GM20000 (cell line): ENCODE measurements around the gene ROBO2.

Experiments
- DNase-seq: peaks from one replicate; pipeline ENCODE4 v3.0.0; 2012; ENCODE audit warnings: low spot score
- CTCF ChIP-seq: IDR thresholded peaks from 2 replicates; pipeline ENCODE4 v1.5.1; 2012; ENCODE audit warnings: mild to moderate bottlenecking, control low read depth; ENCODE audit errors: extremely low read depth, missing control alignments

The ROBO2 gene

GRCh38 chr3:77066829-77067228 is 26.9 kb downstream of the ROBO2 start:
- no peak for DNase-seq
- no peak for TF ChIP-seq CTCF

GRCh38 chr3:77068808-77069207 is 28.9 kb downstream of the ROBO2 start:
- DNase-seq: no peak
- TF ChIP-seq CTCF: no peak

GRCh38 chr3:77071364-77071763 is 31.5 kb downstream of the ROBO2 start:
- TF ChIP-seq CTCF: no peak
- no peak for DNase-seq

- TF ChIP-seq CTCF: no peak
- no peak for DNase-seq
These were observed 31.9 kb downstream of the ROBO2 start for GRCh38 chr3:77071809-77072208.

- DNase-seq: no peak
- no peak for TF ChIP-seq CTCF
These were observed 32.3 kb downstream of the ROBO2 start for GRCh38 chr3:77072232-77072631.

GRCh38 chr3:77078279-77078678 is 38.4 kb downstream of the ROBO2 start:
- TF ChIP-seq CTCF: no peak
- DNase-seq: no peak

- no peak for DNase-seq
- no peak for TF ChIP-seq CTCF
These were observed 40.2 kb downstream of the ROBO2 start for GRCh38 chr3:77079988-77080610.
